Ectodermal cell (in vitro differentiated cells): Measurements from ENCODE around the gene MCF2L2.
A peak's percentile ranks its signal among the peaks of the same experiment; 100 is the strongest.

Source experiments
- H3K27ac ChIP-seq: 2 replicates; pipeline ENCODE4 v1.7.0; 2013; ENCODE audit warnings: mild to moderate bottlenecking, low read depth, low read length; ENCODE audit not compliant: insufficient read depth, poor library complexity, severe bottlenecking
- H3K27me3 ChIP-seq: 2 replicates; pipeline ENCODE4 v1.7.0; 2013; ENCODE audit warnings: mild to moderate bottlenecking, low read length; ENCODE audit not compliant: insufficient read depth, control insufficient read depth, poor library complexity, severe bottlenecking
- H3K36me3 ChIP-seq: one replicate; pipeline ENCODE4 v1.7.0; 2013; ENCODE audit warnings: low read length; ENCODE audit not compliant: control insufficient read depth, insufficient read depth
- H3K4me1 ChIP-seq: one replicate; pipeline ENCODE4 v1.7.0; 2013; ENCODE audit warnings: low read length; ENCODE audit not compliant: control insufficient read depth, insufficient read depth
- H3K4me3 ChIP-seq: 2 replicates; pipeline ENCODE4 v1.7.0; 2013; ENCODE audit warnings: low read depth, low read length, control low read depth; ENCODE audit not compliant: insufficient read depth
- H3K9me3 ChIP-seq: 2 replicates; pipeline ENCODE4 v1.7.0; 2013; ENCODE audit warnings: mild to moderate bottlenecking, low read length, moderate library complexity; ENCODE audit not compliant: control insufficient read depth
- WGBS, 2 experiments: methylation state at CpG; one replicate each; pipeline ENCODE4 v1.1.7; 2013; ENCODE audit warnings: missing lambda C conversion rate in 2 of 2; 5-methylcytosine and 5-hydroxymethylcytosine counted together

The MCF2L2 gene

DNA sequence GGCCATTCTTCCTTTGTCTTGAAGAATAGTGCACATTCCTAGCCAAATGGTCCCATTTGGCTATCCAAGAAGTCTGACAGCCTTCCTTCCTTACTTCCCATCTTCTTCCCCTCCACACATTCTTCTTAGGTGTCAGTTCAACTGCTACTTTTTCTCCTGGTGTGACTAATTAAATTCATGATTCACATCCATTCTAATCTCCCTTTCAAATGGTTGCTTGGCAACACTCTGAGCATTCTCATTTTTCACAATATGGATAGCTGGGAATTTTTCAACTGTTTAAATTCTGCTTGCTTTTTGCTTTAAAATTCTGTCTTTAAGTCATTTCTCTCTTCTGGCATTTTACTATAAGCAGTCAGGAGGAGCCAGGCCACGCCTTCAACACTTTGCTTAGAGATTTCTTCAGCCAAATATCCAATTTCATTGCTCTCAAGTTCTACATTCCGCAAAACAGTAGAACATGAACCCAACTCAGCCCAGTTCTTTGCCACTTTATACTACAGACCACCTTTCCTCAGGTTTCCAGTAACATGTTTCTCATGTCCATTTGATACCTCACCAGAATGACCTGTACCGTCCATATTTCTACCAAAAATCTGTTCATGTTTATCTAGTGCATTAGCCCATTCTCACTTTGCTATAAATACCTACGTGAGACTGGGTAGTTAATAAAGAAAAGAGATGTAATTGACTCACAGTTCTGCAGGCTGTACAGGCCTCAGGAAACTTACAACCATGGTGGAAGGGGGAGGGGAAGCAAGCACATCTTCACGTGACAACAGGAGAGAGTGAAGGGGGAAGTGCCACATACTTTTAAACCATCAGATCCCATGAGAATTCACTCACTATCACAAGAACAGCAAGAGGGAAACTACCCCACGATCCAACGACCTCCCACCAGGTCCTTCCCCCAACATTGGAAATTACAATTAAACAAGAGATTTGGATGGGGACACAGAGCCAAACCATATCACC lies 31.9 kb upstream of the MCF2L2 start:
- peaks cover 8% of the 10 kb centered on the region for H3K36me3 ChIP-seq
- WGBS, 2 experiments = 85 to 90% methylated on average over 7 of the region's 7 CpGs
- H3K4me3 ChIP-seq = no peak overlapping the region
- H3K27me3 ChIP-seq = no peaks in the 10 kb centered on the region
- H3K9me3 ChIP-seq = no peaks in the 10 kb centered on the region
- no peak overlapping the region for H3K27ac ChIP-seq
- H3K4me1 ChIP-seq = no peaks in the 10 kb centered on the region

DNA sequence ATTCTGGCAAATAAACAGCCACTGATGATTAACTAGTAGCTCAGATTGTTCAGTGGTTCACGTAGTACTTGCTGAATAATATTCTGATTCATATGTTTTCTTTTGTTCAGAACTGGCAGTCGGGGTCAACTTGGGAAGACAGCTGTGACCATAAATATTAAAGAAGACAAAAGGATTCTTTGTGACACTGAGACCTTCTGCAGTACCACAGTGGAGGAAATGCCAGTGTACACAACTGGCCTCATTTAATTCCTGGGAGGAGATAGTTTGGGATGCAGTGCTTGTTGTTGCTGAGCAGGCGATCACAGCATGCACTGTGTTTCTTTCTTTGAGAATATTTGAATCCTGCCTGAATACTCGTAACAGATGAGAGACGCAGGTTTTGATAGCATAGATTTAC lies 26.7 kb upstream of the MCF2L2 start:
- no peak overlapping the region for H3K27ac ChIP-seq

DNA sequence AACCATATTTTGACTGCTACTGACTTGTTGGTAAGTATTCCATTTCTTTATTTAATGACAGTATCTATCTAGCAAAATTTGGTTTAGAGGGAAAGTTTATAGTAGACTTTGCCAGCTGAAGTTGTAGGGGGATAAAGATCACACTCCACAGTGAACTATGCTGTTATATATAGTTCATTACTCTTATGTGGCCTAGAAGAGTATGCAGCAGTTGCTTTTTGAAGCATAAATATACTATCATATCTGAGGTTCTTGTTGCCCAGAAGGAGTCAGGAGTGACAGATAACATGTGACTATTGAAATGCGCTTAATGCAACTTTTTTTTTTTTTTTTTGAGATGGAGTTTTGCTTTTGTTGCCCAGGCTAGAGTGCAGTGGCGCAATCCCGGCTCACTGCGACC lies 25.6 kb upstream of the MCF2L2 start:
- Histone ChIP-seq H3K4me3 (no peak overlapping the region), H3K27me3 (no peaks in the 10 kb centered on the region), H3K9me3 (no peaks in the 10 kb centered on the region), H3K4me1 (peaks cover 8% of the 10 kb centered on the region), H3K36me3 (peaks cover 22% of the 10 kb centered on the region), H3K27ac (no peak overlapping the region)
- WGBS, 2 experiments = 91 to 96% methylated on average over 4 of the region's 4 CpGs

More for the DNA sequence above, 26.7 kb upstream of the MCF2L2 start:
- peaks cover under 1% of the 10 kb centered on the region for H3K4me1 ChIP-seq
- 92 to 95% methylated on average over 5 of the region's 5 CpGs for WGBS, 2 experiments
- H3K36me3 ChIP-seq = peaks cover 22% of the 10 kb centered on the region
- no peaks in the 10 kb centered on the region for H3K9me3 ChIP-seq
- no peak overlapping the region for H3K4me3 ChIP-seq
- H3K27me3 ChIP-seq = no peaks in the 10 kb centered on the region

DNA sequence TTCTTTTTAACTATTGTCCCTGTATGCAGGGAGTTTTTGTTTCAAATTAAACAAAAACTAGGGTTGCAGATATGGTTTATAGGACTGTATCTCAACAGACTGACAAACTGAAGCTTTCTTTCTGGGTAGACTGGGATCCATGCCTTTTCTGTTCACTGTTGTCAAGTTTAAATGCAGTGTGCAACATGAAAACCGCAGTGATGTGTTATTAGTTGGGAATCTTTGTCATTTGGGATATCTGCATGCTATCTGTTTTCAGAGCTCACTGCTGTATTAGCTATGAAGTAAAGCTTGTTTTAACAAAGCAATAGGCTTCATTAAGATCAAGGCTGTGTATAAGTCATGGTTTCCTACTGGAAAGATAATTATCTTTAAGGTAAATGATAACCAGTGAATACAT lies 21.4 kb upstream of the MCF2L2 start:
- H3K36me3 ChIP-seq = peaks cover 9% of the 10 kb centered on the region
- H3K4me1 ChIP-seq = peaks cover 15% of the 10 kb centered on the region
- no peaks in the 10 kb centered on the region for H3K27me3 ChIP-seq
- H3K9me3 ChIP-seq = no peaks in the 10 kb centered on the region
- H3K27ac ChIP-seq = no peak overlapping the region
- no peak overlapping the region for H3K4me3 ChIP-seq
- 89 to 93% methylated on average over 1 of the region's 1 CpG for WGBS, 2 experiments

DNA sequence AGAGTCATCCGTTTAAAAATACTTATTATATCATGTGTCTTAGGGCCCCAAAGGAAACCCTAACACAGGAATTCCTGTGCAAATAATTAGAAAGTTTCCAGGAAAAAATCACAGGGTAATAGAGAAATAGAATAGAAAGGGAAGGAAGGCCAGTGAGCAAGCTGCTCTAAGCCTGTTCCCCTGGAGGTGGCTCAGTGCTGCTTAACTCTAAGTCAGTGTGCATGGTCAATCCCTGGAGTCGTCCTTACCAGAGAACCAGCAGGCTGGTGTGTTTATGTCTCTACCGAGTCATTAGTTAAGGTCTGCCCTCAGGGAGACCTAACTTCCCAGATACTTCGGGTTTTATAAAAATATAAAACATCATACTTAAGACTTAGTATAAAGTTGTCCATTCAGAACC lies 21.0 kb upstream of the MCF2L2 start:
- Histone ChIP-seq H3K4me1 (peaks cover 15% of the 10 kb centered on the region), H3K27me3 (no peaks in the 10 kb centered on the region), H3K9me3 (no peaks in the 10 kb centered on the region), H3K36me3 (peaks cover 9% of the 10 kb centered on the region), H3K27ac (no peak overlapping the region), H3K4me3 (no peak overlapping the region)
- 29 to 34% methylated on average over 2 of the region's 4 CpGs for WGBS, 2 experiments

DNA sequence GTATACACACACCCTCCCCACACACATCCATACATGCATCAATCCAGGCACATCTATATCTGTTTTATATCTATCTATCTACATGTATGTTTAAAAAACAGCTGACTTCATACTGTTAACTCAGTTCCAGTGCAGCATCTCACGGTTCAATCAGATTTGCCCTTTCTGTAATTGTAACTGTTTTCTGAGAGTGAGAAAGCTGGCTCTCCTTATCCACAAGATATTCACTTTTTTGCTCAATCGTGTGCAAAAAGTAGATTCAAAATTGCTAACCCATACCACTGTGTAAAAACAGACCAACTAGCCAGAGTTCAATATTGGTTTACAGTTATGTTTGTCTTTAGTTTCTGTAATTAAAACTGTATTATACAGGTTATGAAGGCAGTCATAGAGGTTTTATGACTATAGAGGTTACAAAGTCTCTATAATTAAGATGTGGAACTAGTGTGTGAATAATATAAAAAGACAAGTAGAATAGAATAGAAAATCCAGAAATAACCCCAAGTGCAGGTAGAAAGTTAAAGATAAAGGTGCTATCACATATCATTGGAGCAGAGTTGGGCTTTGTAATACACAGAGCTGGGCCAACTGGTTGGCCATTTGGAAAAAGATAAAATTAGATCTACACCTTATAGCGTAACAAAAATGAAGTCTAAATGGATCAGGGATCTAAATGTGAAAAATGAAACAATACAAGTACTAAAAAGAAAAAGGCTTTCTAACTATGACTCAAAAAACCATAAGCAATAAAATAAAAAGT lies 20.1 kb upstream of the MCF2L2 start:
- WGBS, 2 experiments = 52 to 79% methylated on average over 2 of the region's 3 CpGs

DNA sequence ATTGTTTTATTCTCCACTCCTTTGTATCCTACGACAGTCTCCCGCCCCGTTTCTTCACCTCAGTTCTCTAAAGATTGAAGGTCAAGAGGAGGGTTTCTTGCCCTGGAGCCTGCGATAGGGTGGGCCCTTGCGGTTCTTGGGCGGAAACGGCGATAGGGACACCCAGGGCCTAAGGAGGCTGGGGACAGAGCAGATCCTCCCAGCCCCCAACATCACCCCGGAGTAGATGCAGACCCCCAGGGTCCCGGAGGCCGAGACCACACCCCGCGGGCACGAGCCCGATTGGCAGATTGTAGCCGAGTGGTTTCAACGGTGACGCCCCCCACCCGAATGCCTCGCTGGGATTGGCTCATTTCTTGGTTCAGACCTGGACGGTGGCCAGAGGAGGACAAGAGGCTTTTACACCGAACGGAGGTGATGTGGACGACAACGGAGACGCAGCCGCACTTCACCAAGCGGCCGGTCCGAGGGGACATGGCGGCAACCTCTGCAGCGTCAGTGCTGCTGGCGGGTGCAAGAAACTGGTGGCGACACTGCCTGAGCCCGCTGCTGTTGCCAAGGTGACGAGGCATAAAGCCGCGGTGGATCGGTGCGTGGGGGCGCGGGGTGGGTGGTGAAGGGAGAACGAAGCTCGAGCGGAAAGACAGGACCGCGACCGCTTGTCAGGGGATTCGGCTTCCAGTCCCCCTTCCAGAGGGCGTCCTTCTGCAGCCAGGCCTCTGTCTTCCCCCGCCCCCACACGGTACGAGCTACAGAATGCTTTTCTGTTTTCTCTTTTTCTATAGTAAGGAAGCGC lies 19.0 kb upstream of the MCF2L2 start:
- Histone ChIP-seq H3K27me3 (no peaks in the 10 kb centered on the region), H3K9me3 (no peaks in the 10 kb centered on the region), H3K27ac (peak overlapping the region; percentile 75), H3K4me1 (peaks cover 15% of the 10 kb centered on the region), H3K4me3 (peak overlapping the region; percentile 73), H3K36me3 (peaks cover 7% of the 10 kb centered on the region)
- WGBS, 2 experiments = 0 to 1% methylated on average over 52 to 54 of the region's 54 CpGs

More for the DNA sequence above, 20.1 kb upstream of the MCF2L2 start:
- Histone ChIP-seq H3K27ac (no peak overlapping the region), H3K4me1 (peaks cover 15% of the 10 kb centered on the region), H3K36me3 (peaks cover 9% of the 10 kb centered on the region), H3K27me3 (no peaks in the 10 kb centered on the region), H3K4me3 (peak overlapping the region; percentile 73), H3K9me3 (no peaks in the 10 kb centered on the region)

DNA sequence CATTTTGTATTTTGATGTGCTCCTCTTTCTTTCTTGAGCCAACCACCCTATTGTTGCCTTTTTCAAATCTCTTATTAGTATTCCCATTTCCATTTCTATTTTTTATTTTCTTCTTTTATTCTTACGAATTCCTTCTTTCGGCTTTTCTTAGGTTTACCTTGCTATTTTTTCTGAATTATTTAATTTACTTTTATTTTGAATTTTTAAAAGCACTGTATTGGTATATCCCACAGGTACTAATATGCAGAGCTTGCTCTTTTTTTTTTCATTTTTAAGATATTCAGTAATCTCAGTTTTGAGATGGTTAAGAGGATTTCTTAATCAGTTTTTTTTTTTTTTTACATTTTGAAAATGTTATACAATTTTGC lies 18.4 kb upstream of the MCF2L2 start:
- Histone ChIP-seq H3K27ac (peak overlapping the region; percentile 75), H3K9me3 (no peaks in the 10 kb centered on the region), H3K4me1 (peaks cover 15% of the 10 kb centered on the region), H3K36me3 (peaks cover 1% of the 10 kb centered on the region), H3K4me3 (peak overlapping the region; percentile 73), H3K27me3 (no peaks in the 10 kb centered on the region)
- WGBS, 2 experiments = no CpG with 5 or more reads among the region's 2 CpGs

DNA sequence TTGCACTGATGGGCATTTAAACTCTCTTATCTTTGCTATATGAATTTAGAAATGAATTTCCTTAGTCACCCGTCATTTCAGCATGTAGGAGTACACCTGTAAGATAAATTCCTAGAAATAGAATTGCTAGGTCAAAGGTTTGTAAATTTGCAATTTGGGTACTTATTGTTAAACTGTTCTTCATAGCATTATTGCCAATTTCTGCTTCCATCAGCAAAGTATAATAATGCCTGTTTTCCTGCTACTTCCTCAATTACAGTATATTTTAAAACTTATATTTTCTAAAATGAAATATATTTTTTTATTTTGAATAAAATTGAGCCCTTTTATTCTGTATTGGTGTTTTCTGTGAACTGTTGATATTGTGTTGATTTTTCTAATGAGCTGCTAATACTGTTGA lies 16.3 kb upstream of the MCF2L2 start:
- no peaks in the 10 kb centered on the region for H3K36me3 ChIP-seq
- H3K27me3 ChIP-seq = no peaks in the 10 kb centered on the region
- peaks cover 11% of the 10 kb centered on the region for H3K4me1 ChIP-seq
- H3K27ac ChIP-seq = no peak overlapping the region
- no peak overlapping the region for H3K4me3 ChIP-seq
- 93% methylated on average over 1 of the region's 1 CpG; no CpG with 5 or more reads in 1 of the 2 experiments for WGBS, 2 experiments
- no peaks in the 10 kb centered on the region for H3K9me3 ChIP-seq
